ENCODE results near the gene DENND1C.

The DENND1C gene

GRCh38 chr19:6476896-6477431, 4.6 kb downstream of the DENND1C start:
- no peak for DNase-seq

- peak; percentile 93 for DNase-seq
Measured at GRCh38 chr19:6476155-6476895, 5.3 kb downstream of the DENND1C start.

GRCh38 chr19:6475321-6476108, 6.1 kb downstream of the DENND1C start:
- DNase-seq: no peak

GRCh38 chr19:6473647-6474046, 7.9 kb downstream of the DENND1C start:
- DNase-seq: no peak

GRCh38 chr19:6472713-6473112, 8.9 kb downstream of the DENND1C start:
- DNase-seq: no peak

- DNase-seq: no peak
Measured at GRCh38 chr19:6471076-6471475, 10.5 kb downstream of the DENND1C start.

- DNase-seq: no peak
Measured at GRCh38 chr19:6470173-6470572, 11.4 kb downstream of the DENND1C start.

- DNase-seq: no peak
Measured at GRCh38 chr19:6467384-6467783, 14.2 kb downstream of the DENND1C start.

GRCh38 chr19:6466526-6467248, 14.9 kb downstream of the DENND1C start:
- no peak for DNase-seq

- DNase-seq: no peak
Measured at GRCh38 chr19:6465663-6466062, 15.9 kb downstream of the DENND1C start.

- DNase-seq: no peak
Measured at GRCh38 chr19:6465006-6465405, 16.6 kb downstream of the DENND1C start.

- DNase-seq: no peak
Measured at GRCh38 chr19:6464070-6464873, 17.3 kb downstream of the DENND1C start, which contains the start of gene CRB3. CRB3 (plus strand) TSS chr19:6464271; CDS start chr19:6464702, 431 bp downstream.

- DNase-seq: peak; percentile 98
Measured at GRCh38 chr19:6460099-6460884, 21.3 kb downstream of the DENND1C start.

- peak; percentile 73 for DNase-seq
Measured at GRCh38 chr19:6459262-6460098, 22.1 kb downstream of the DENND1C start, which contains the start of gene SLC25A23. SLC25A23 (minus strand) TSS chr19:6459792; CDS start chr19:6459628, 164 bp downstream.

- DNase-seq: no peak
Measured at GRCh38 chr19:6458695-6459261, 22.8 kb downstream of the DENND1C start.

GRCh38 chr19:6457958-6458694, 23.5 kb downstream of the DENND1C start:
- no peak for DNase-seq

- no peak for DNase-seq
Measured at GRCh38 chr19:6455924-6456323, 25.7 kb downstream of the DENND1C start.

- no peak for DNase-seq
Measured at GRCh38 chr19:6453951-6454565, 27.5 kb downstream of the DENND1C start.

- no peak for DNase-seq
Measured at GRCh38 chr19:6452899-6453298, 28.7 kb downstream of the DENND1C start.

Measured in NCI-H82 (cell line).